Measurements from ENCODE around the gene P2RY14. TPM values are rescaled to one million over a fixed set of nuclear protein-coding genes. Genes with fewer than 3 reads are reported as not detected.

P2RY14 gene
- total and polyA plus RNA-seq, 10 of the 15 experiments (the other 5 are each of a cell fraction or from before 2014, with no cell fraction given): 0.06 to 0.37 (median 0.28) TPM; not detected in 7

- WGBS (ENCODE audit: insufficient coverage, insufficient replicate concordance, low lambda C conversion rate, missing lambda C conversion rate): 33% methylated on average over 4 of the region's 4 CpGs
- H3K27ac ChIP-seq (ENCODE audit: control insufficient read depth, insufficient read depth): no peak overlapping the region
These were observed 54.0 kb downstream of the P2RY14 start for GRCh38 chr3:151224268-151224866.

DNA sequence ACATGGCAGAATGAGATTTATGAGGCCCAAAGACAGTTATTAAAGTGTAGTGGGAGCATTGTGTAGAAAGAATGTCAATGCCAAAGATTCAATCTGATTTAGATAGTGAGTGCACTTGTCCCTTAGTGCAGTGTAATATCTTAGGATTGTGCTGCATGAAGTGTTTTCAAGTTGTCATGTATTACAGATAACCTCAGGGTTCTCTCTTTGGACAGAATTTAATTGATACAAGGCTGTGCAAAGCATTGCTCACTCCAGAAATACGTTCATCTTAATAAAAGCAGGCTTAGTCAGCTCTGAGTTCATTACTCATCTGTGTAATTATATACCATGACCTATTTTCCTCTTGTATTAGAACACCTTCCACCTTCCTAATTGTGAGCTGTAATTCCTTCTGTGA, 59.3 kb downstream of the P2RY14 start:
- BruUV-seq (replicated peaks): no TSS peak
- intact Hi-C loops (cut with micrococcal nuclease; ENCODE audit: unreplicated experiment): no loop called here
- TF ChIP-seq TCF12 (IDR thresholded peaks at IDR 0.05; ENCODE audit: low read depth, low read length) (no peak), RB1 (IDR thresholded peaks at IDR 0.05; ENCODE audit: borderline replicate concordance) (no peak), SMAD5 (IDR thresholded peaks at IDR 0.05; ENCODE audit: low read depth) (no peak), ZBTB4 (CRISPR knock-in tag; IDR thresholded peaks at IDR 0.05) (no peak), POU2F2 (IDR thresholded peaks at IDR 0.05; ENCODE audit: borderline replicate concordance, low read depth, low read length) (no peak), EP300 (IDR thresholded peaks at IDR 0.05; ENCODE audit: borderline replicate concordance in 1 of 2, control insufficient read depth in 1 of 2, low read depth in 2 of 2, low read length in 2 of 2) (no peak), SMC3 (IDR thresholded peaks at IDR 0.05; ENCODE audit: borderline replicate concordance, low read length) (no peak), RCOR1 (conservative IDR thresholded peaks at IDR 0.05; ENCODE audit: low read depth, low read length) (no peak), CEBPB (IDR thresholded peaks at IDR 0.05; ENCODE audit: borderline replicate concordance in 1 of 2, low read depth in 2 of 2, low read length in 2 of 2) (no peak), MTA3 (IDR thresholded peaks at IDR 0.05; ENCODE audit: borderline replicate concordance, low read length) (no peak), PAX5 (IDR thresholded peaks at IDR 0.05; ENCODE audit: borderline replicate concordance, low read depth, low read length) (no peak), ZNF622 (IDR thresholded peaks at IDR 0.05) (no peak)

More at GRCh38 chr3:151224268-151224866, 54.0 kb downstream of the P2RY14 start:
- ChIA-PET POLR2A (no interaction called here), SMC1A (ENCODE audit: uncharacterized antibody, unreplicated experiment) (interaction anchor here (0.6 to 7.6 kb wide), 5 partner anchors 38 to 155 kb away, joined by 3 to 98 read pairs (median 5); partner anchors contain the start of gene P2RY14), RAD21 (ENCODE audit: unreplicated experiment) (no interaction called here), CTCF (interaction anchor here (0.6 to 8.7 kb wide), 6 partner anchors 10 to 200 kb away, joined by 3 to 182 read pairs (median 4); partner anchors contain the start of gene P2RY14)
- intact Hi-C loops (cut with micrococcal nuclease; ENCODE audit: unreplicated experiment) (no loop called here), in situ Hi-C loops (cut with MboI) (no loop called here)
- Histone ChIP-seq H3K4me3 (no peak overlapping the region), H3K9ac (ENCODE audit: control insufficient read depth, insufficient read depth, low read length) (no peak overlapping the region), H3K27me3 (replicated peaks in 1 of 2; ENCODE audit: control insufficient read depth in 2 of 2, insufficient read depth in 2 of 2, low read length in 1 of 2) (no peaks in the 10 kb centered on the region), H3K36me3 (ENCODE audit: control insufficient read depth in 2 of 2, insufficient read depth in 2 of 2, low read length in 1 of 2) (no peaks in the 10 kb centered on the region), H4K20me1 (ENCODE audit: control insufficient read depth, insufficient read depth) (no peaks in the 10 kb centered on the region), H3K79me2 (ENCODE audit: control insufficient read depth, insufficient read depth, low read length) (no peaks in the 10 kb centered on the region), H3K9me3 (replicated peaks; ENCODE audit: control insufficient read depth, insufficient read depth, low read length) (no peaks in the 10 kb centered on the region), H3K4me2 (ENCODE audit: control insufficient read depth, insufficient read depth) (no peak overlapping the region), H3K4me1 (ENCODE audit: control insufficient read depth, insufficient read depth, low read length) (peaks cover 9% of the 10 kb centered on the region), H2AFZ (ENCODE audit: control insufficient read depth, low read depth, low read length) (no peak overlapping the region)
- no peak for TF ChIP-seq POLR2AphosphoS5 (IDR thresholded peaks at IDR 0.05; ENCODE audit: low read length)
- no TSS peak for BruUV-seq (replicated peaks)
- no peak for ATAC-seq
- FAIRE-seq: no peak
- no peak for DNase-seq (ENCODE audit: low read depth, low spot score)

More for the DNA sequence above, 59.3 kb downstream of the P2RY14 start:
- no peaks in the 10 kb centered on the region for H3K4me1 ChIP-seq (ENCODE audit: control insufficient read depth, insufficient read depth, low read length)
- peaks cover 0 to 2% of the 10 kb centered on the region in 2 experiments; a peak in 2 of 4 replicates for H3K27me3 ChIP-seq (replicated peaks in 1 of 2; ENCODE audit: control insufficient read depth in 2 of 2, insufficient read depth in 2 of 2, low read length in 1 of 2)
- H3K4me3 ChIP-seq: no peak overlapping the region
- WGBS (ENCODE audit: insufficient coverage, insufficient replicate concordance, low lambda C conversion rate, missing lambda C conversion rate): 0% methylated on average over 1 of the region's 1 CpG
- POLR2A ChIA-PET: interaction anchor here (0.6 kb wide), 1 partner anchor 51 kb away, joined by 3 read pairs; no protein-coding TSS in a partner anchor
- peak; percentile 28; the same call in 1 of the 3 replicates for ATAC-seq
- no peaks in the 10 kb centered on the region for H3K9me3 ChIP-seq (replicated peaks; ENCODE audit: control insufficient read depth, insufficient read depth, low read length)
- H3K79me2 ChIP-seq (ENCODE audit: control insufficient read depth, insufficient read depth, low read length): no peaks in the 10 kb centered on the region
- H4K20me1 ChIP-seq (ENCODE audit: control insufficient read depth, insufficient read depth): no peaks in the 10 kb centered on the region
- in situ Hi-C loops (cut with MboI): no loop called here
- SMC1A ChIA-PET (ENCODE audit: uncharacterized antibody, unreplicated experiment): interaction anchor here (1.0 kb wide), 1 partner anchor 51 kb away, joined by 4 read pairs; no protein-coding TSS in a partner anchor
- no peak for DNase-seq (ENCODE audit: low read depth, low spot score)
- CTCF ChIA-PET: interaction anchor here (0.6 to 2.6 kb wide), 4 partner anchors 9 to 63 kb away, joined by 3 to 7 read pairs (median 3); no protein-coding TSS in a partner anchor
- no peak overlapping the region for H3K9ac ChIP-seq (ENCODE audit: control insufficient read depth, insufficient read depth, low read length)
- no peak for FAIRE-seq
- H3K4me2 ChIP-seq (ENCODE audit: control insufficient read depth, insufficient read depth): no peak overlapping the region
- RAD21 ChIA-PET (ENCODE audit: unreplicated experiment): interaction anchor here (0.9 kb wide), 1 partner anchor 456 kb away, joined by 4 read pairs; the partner anchor contains the start of gene SIAH2
- no peak overlapping the region for H2AFZ ChIP-seq (ENCODE audit: control insufficient read depth, low read depth, low read length)
- H3K27ac ChIP-seq (ENCODE audit: control insufficient read depth, insufficient read depth): no peak overlapping the region
- H3K36me3 ChIP-seq (ENCODE audit: control insufficient read depth in 2 of 2, insufficient read depth in 2 of 2, low read length in 1 of 2): no peaks in the 10 kb centered on the region

All from GM12878 (cell line).